Measurements from ENCODE around the gene FOXL2.
"Not testable (repeated sequence)": the region's sequence is repeated elsewhere in the genome, so short reads cannot be mapped to it uniquely, and the experiment has no call there.

FOXL2 gene

GRCh38 chr3:138923531-138923994, 23.4 kb downstream of the FOXL2 start:
- peak; percentile 72 for DNase-seq

- not testable (repeated sequence) for DNase-seq
Observed at GRCh38 chr3:138922400-138922799, 24.5 kb downstream of the FOXL2 start.

GRCh38 chr3:138921316-138922292, 25.3 kb downstream of the FOXL2 start:
- DNase-seq, result no peak

GRCh38 chr3:138919325-138919724, 27.6 kb downstream of the FOXL2 start:
- DNase-seq, result no peak

GRCh38 chr3:138916824-138917223, 30.1 kb downstream of the FOXL2 start:
- DNase-seq, result no peak

- DNase-seq, result peak; percentile 77
Observed at GRCh38 chr3:138915503-138916498, 31.1 kb downstream of the FOXL2 start.

- no peak for DNase-seq
Observed at GRCh38 chr3:138914870-138915502, 32.0 kb downstream of the FOXL2 start.

- DNase-seq, result no peak
Observed at GRCh38 chr3:138913766-138914165, 33.2 kb downstream of the FOXL2 start.

- DNase-seq, result no peak
Observed at GRCh38 chr3:138912237-138912636, 34.7 kb downstream of the FOXL2 start.

- DNase-seq, result no peak
Observed at GRCh38 chr3:138911621-138912020, 35.3 kb downstream of the FOXL2 start.

- DNase-seq, result no peak
Observed at GRCh38 chr3:138909904-138910303, 37.0 kb downstream of the FOXL2 start.

- DNase-seq, result no peak
Observed at GRCh38 chr3:138908846-138909245, 38.1 kb downstream of the FOXL2 start.

- DNase-seq, result no peak
Observed at GRCh38 chr3:138907539-138907938, 39.4 kb downstream of the FOXL2 start.

GRCh38 chr3:138902171-138902570, 44.8 kb downstream of the FOXL2 start:
- no peak for DNase-seq

GRCh38 chr3:138901567-138901966, 45.4 kb downstream of the FOXL2 start:
- no peak for DNase-seq

- no peak for DNase-seq
Observed at GRCh38 chr3:138899351-138899991, 47.5 kb downstream of the FOXL2 start.

GRCh38 chr3:138898708-138899107, 48.2 kb downstream of the FOXL2 start:
- no peak for DNase-seq

GRCh38 chr3:138898301-138898700, 48.6 kb downstream of the FOXL2 start:
- no peak for DNase-seq
